Body of pancreas (tissue), 4 donors: ENCODE results near the gene AK9.

ENCODE experiments used
- POLR2A ChIP-seq, 3 donors: fragments of 450-650 bp; IDR thresholded peaks; one replicate each; pipeline ENCODE4 v1.6.1; 2016; ENCODE audit warnings: antibody characterized with exemption in 3 of 3, mild to moderate bottlenecking in 2 of 3
- TF ChIP-seq, protein P1 (sequence below), 7 experiments: fragments of 450-650 bp in 4 of 7; fragments of 200-600 bp in 3 of 7; sonication (generic) in 3 of 7; IDR thresholded peaks; one replicate each; pipeline ENCODE4 v1.5.1; 2016 to 2019; ENCODE audit warnings: antibody characterized with exemption in 7 of 7

DNA sequence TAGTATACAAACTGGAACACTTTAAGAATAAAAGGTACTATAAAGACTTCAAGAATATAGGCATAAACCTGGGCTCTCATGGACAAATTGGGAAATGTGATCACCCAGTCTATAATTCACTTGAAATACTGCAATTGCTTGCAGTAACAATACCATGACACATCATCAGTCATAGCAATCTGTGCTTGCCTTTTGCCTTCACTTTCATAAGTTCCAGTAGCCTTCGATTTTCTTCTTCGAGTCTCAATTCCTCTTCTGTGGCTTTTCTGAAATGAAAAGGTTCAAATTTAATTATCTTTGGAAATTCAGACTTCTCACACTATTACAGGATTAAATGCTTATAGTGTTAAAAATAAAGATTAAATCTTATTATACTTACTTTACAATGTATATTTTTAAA is 111.6 kb downstream of the AK9 start:
- TF ChIP-seq, protein P1, sequence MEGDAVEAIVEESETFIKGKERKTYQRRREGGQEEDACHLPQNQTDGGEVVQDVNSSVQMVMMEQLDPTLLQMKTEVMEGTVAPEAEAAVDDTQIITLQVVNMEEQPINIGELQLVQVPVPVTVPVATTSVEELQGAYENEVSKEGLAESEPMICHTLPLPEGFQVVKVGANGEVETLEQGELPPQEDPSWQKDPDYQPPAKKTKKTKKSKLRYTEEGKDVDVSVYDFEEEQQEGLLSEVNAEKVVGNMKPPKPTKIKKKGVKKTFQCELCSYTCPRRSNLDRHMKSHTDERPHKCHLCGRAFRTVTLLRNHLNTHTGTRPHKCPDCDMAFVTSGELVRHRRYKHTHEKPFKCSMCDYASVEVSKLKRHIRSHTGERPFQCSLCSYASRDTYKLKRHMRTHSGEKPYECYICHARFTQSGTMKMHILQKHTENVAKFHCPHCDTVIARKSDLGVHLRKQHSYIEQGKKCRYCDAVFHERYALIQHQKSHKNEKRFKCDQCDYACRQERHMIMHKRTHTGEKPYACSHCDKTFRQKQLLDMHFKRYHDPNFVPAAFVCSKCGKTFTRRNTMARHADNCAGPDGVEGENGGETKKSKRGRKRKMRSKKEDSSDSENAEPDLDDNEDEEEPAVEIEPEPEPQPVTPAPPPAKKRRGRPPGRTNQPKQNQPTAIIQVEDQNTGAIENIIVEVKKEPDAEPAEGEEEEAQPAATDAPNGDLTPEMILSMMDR (IDR thresholded peaks at IDR 0.05) = no peak
- TF ChIP-seq POLR2A (IDR thresholded peaks at IDR 0.05) = no peak
